ENCODE measurements around the gene RIMKLB. TPM values are rescaled to one million over a fixed set of nuclear protein-coding genes. Genes with fewer than 3 reads are reported as not detected.

The RIMKLB gene
- total and polyA plus RNA-seq, 10 of the 15 experiments (the other 5 are each of a cell fraction or from before 2014, with no cell fraction given): 0.15 to 0.83 (median 0.46) TPM

DNA sequence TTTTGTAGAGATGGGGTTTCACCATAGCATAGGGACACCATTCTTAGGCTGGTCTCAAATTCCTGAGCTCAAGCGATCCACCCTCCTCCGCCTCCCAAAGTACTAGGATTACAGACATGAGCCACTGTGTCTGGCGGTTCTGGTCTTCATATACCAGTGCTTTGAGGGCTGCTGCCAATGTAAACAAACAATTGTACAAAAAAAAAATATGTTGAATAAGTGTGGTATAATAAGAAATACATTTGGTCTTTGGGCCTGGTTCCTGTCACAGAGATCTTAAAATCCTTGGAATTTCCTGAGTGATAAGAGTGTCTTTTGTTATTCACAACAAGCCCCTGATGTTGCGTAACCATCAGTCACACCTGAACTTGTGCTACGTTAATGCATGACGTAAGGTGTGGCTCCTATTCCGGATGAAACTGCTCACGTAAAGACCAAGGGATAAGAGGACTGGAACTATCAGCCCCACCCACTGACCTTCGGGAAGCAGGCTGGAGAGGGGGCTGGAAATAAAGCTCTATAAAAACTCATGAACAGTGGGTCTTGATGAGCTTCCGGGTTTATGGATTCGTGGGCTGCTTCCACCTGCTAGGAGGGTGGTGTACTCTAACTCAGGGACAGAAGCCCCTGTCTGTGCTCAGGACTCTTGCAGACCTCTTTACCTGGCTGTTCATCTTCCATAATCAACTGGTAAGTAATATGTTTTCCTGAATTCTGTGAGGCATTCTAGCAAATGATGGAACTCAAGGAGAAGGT, 16.5 kb upstream of the RIMKLB start:
- no peaks in the 10 kb centered on the region for H3K4me1 ChIP-seq (ENCODE audit: control insufficient read depth, insufficient read depth, low read length)
- H3K79me2 ChIP-seq (ENCODE audit: control insufficient read depth, insufficient read depth, low read length): no peaks in the 10 kb centered on the region
- H3K36me3 ChIP-seq (ENCODE audit: control insufficient read depth in 2 of 2, insufficient read depth in 2 of 2, low read length in 1 of 2): no peaks in the 10 kb centered on the region
- CTCF ChIA-PET: interaction anchor here (0.8 to 3.1 kb wide), 13 partner anchors 10 to 372 kb away, joined by 3 to 30 read pairs (median 6); partner anchors contain the start of gene M6PR
- H3K27me3 ChIP-seq (replicated peaks in 1 of 2; ENCODE audit: control insufficient read depth in 2 of 2, insufficient read depth in 2 of 2, low read length in 1 of 2): no peaks in the 10 kb centered on the region
- intact Hi-C loops (cut with micrococcal nuclease; ENCODE audit: unreplicated experiment): loop anchor here (5.0 to 10.0 kb wide), 3 partner anchors 137 to 271 kb away; partner anchors contain the start of genes A2ML1 and CLEC4E
- RAD21 ChIA-PET (ENCODE audit: unreplicated experiment): interaction anchor here (0.7 to 1.5 kb wide), 9 partner anchors 24 to 369 kb away, joined by 3 to 11 read pairs (median 3); no protein-coding TSS in a partner anchor
- FAIRE-seq (no peak), DNase-seq (ENCODE audit: low read depth, low spot score) (no peak), ATAC-seq (no peak)
- SMC1A ChIA-PET (ENCODE audit: uncharacterized antibody, unreplicated experiment): interaction anchor here (0.7 to 2.9 kb wide), 10 partner anchors 15 to 368 kb away, joined by 3 to 15 read pairs (median 5); no protein-coding TSS in a partner anchor
- H3K27ac ChIP-seq (ENCODE audit: control insufficient read depth, insufficient read depth): no peak overlapping the region
- no peak overlapping the region for H3K9ac ChIP-seq (ENCODE audit: control insufficient read depth, insufficient read depth, low read length)
- no peak overlapping the region for H3K4me3 ChIP-seq
- in situ Hi-C loops (cut with MboI): loop anchor here (5.0 to 10.0 kb wide), 2 partner anchors 213 to 366 kb away; no protein-coding TSS in a partner anchor
- TF ChIP-seq BMI1 (IDR thresholded peaks at IDR 0.05; ENCODE audit: borderline replicate concordance): no peak
- TF ChIP-seq CEBPB (IDR thresholded peaks at IDR 0.05; ENCODE audit: borderline replicate concordance in 1 of 2, low read depth in 2 of 2, low read length in 2 of 2): no peak
- TF ChIP-seq CBX3 (IDR thresholded peaks at IDR 0.05; ENCODE audit: borderline replicate concordance, low read depth): no peak
- TF ChIP-seq MTA2 (IDR thresholded peaks at IDR 0.05; ENCODE audit: low read depth): no peak
- TF ChIP-seq SMC3 (IDR thresholded peaks at IDR 0.05; ENCODE audit: borderline replicate concordance, low read length): no peak
- TF ChIP-seq, protein P1, sequence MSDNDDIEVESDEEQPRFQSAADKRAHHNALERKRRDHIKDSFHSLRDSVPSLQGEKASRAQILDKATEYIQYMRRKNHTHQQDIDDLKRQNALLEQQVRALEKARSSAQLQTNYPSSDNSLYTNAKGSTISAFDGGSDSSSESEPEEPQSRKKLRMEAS (IDR thresholded peaks at IDR 0.05; ENCODE audit: low read depth, low read length): no peak
- TF ChIP-seq, protein P2, sequence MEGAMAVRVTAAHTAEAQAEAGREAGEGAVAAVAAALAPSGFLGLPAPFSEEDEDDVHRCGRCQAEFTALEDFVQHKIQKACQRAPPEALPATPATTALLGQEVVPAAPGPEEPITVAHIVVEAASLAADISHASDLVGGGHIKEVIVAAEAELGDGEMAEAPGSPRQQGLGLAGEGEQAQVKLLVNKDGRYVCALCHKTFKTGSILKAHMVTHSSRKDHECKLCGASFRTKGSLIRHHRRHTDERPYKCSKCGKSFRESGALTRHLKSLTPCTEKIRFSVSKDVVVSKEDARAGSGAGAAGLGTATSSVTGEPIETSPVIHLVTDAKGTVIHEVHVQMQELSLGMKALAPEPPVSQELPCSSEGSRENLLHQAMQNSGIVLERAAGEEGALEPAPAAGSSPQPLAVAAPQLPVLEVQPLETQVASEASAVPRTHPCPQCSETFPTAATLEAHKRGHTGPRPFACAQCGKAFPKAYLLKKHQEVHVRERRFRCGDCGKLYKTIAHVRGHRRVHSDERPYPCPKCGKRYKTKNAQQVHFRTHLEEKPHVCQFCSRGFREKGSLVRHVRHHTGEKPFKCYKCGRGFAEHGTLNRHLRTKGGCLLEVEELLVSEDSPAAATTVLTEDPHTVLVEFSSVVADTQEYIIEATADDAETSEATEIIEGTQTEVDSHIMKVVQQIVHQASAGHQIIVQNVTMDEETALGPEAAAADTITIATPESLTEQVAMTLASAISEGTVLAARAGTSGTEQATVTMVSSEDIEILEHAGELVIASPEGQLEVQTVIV (IDR thresholded peaks at IDR 0.05; ENCODE audit: borderline replicate concordance, partially characterized antibody): no peak
- no peak for TF ChIP-seq ZNF384 (IDR thresholded peaks at IDR 0.05; ENCODE audit: borderline replicate concordance, low read depth, low read length)
- TF ChIP-seq TAF1 (IDR thresholded peaks at IDR 0.05; ENCODE audit: borderline replicate concordance, low read depth, low read length): no peak
- no peak for TF ChIP-seq EGR1 (IDR thresholded peaks at IDR 0.05; ENCODE audit: borderline replicate concordance in 1 of 2, low read depth in 2 of 2, low read length in 2 of 2)
- TF ChIP-seq, protein P3, sequence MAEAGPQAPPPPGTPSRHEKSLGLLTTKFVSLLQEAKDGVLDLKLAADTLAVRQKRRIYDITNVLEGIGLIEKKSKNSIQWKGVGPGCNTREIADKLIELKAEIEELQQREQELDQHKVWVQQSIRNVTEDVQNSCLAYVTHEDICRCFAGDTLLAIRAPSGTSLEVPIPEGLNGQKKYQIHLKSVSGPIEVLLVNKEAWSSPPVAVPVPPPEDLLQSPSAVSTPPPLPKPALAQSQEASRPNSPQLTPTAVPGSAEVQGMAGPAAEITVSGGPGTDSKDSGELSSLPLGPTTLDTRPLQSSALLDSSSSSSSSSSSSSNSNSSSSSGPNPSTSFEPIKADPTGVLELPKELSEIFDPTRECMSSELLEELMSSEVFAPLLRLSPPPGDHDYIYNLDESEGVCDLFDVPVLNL (IDR thresholded peaks at IDR 0.05; ENCODE audit: low read depth, low read length): no peak
- no peak for TF ChIP-seq PML (IDR thresholded peaks at IDR 0.05; ENCODE audit: low read length)
- no peak for TF ChIP-seq SUZ12 (IDR thresholded peaks at IDR 0.05; ENCODE audit: unreplicated experiment)
- no peak for TF ChIP-seq ZNF207 (IDR thresholded peaks at IDR 0.05; ENCODE audit: borderline replicate concordance)
- no peak overlapping the region for H2AFZ ChIP-seq (ENCODE audit: control insufficient read depth, low read depth, low read length)
- WGBS (ENCODE audit: insufficient coverage, insufficient replicate concordance, low lambda C conversion rate, missing lambda C conversion rate): 44% methylated on average over 11 of the region's 11 CpGs
- no peaks in the 10 kb centered on the region for H3K9me3 ChIP-seq (replicated peaks; ENCODE audit: control insufficient read depth, insufficient read depth, low read length)
- no peaks in the 10 kb centered on the region for H4K20me1 ChIP-seq (ENCODE audit: control insufficient read depth, insufficient read depth)
- no peak overlapping the region for H3K4me2 ChIP-seq (ENCODE audit: control insufficient read depth, insufficient read depth)
- no TSS peak for BruUV-seq (replicated peaks)
- POLR2A ChIA-PET: no interaction called here
